ENCODE measurements around the gene RAD17.
"Not testable (repeated sequence)": the region's sequence is repeated elsewhere in the genome, so short reads cannot be mapped to it uniquely, and the experiment has no call there.

GRCh38 chr5:69370335-69370734 lies 717 bp downstream of the RAD17 start:
- not testable (repeated sequence) for TF ChIP-seq POLR2A, CTCF (IDR thresholded peaks at IDR 0.05)

All from esophagus squamous epithelium (tissue), 4 donors.